Natural killer cell (primary cell): ENCODE measurements around the gene KRTAP19-1. TPM values are rescaled to one million over a fixed set of nuclear protein-coding genes. Genes with fewer than 3 reads are reported as not detected.

Experiments
- ATAC-seq, 3 donors: fragments of 150-1000 bp in 2 of 3; fragments of 200-7000 bp in 1 of 3; cut with Tn5 transposase; 1 replicate in 1 of 3; 2 replicates in 2 of 3; pipeline ENCODE4 v1.10.0; 2021; ENCODE audit warnings: mild to moderate bottlenecking in 2 of 3, moderate library complexity in 2 of 3
- DNase-seq, 2 donors: peaks; one replicate each; pipeline versions ENCODE4 v3.0.0 to v3.0.0-alpha.2; 2013 to 2021; ENCODE audit warnings: mixed read lengths in 1 of 2
- H3K27ac ChIP-seq: one replicate; pipeline ENCODE4 v1.5.1; 2013; ENCODE audit warnings: mild to moderate bottlenecking, low read length
- H3K27me3 ChIP-seq: one replicate; pipeline ENCODE4 v1.6.1; 2013; ENCODE audit warnings: low read length; ENCODE audit not compliant: control insufficient read depth, insufficient read depth
- H3K36me3 ChIP-seq: one replicate; pipeline ENCODE4 v1.6.1; 2013; ENCODE audit warnings: low read length; ENCODE audit not compliant: control insufficient read depth, insufficient read depth
- H3K4me1 ChIP-seq: one replicate; pipeline ENCODE4 v1.6.1; 2013; ENCODE audit warnings: low read length; ENCODE audit not compliant: control insufficient read depth, insufficient read depth
- H3K4me3 ChIP-seq: one replicate; pipeline ENCODE4 v1.5.1; 2013; ENCODE audit warnings: low read length
- H3K9me3 ChIP-seq: one replicate; pipeline ENCODE4 v1.6.1; 2013; ENCODE audit warnings: low read length; ENCODE audit not compliant: control insufficient read depth, insufficient read depth
- H3K27ac Mint-ChIP-seq, 2 donors: one replicate each; pipeline ENCODE4 v1.8.0; 2022; ENCODE audit warnings: mild to moderate bottlenecking in 2 of 2, mixed read lengths in 2 of 2, moderate library complexity in 1 of 2
- H3K27me3 Mint-ChIP-seq, 2 donors: one replicate each; pipeline ENCODE4 v1.8.0; 2022; ENCODE audit warnings: low read depth in 2 of 2, mixed read lengths in 2 of 2
- H3K36me3 Mint-ChIP-seq: one replicate; pipeline ENCODE4 v1.8.0; 2022; ENCODE audit warnings: mixed read lengths
- H3K4me1 Mint-ChIP-seq, 2 donors: one replicate each; pipeline ENCODE4 v1.8.0; 2022; ENCODE audit warnings: mixed read lengths in 2 of 2
- H3K4me3 Mint-ChIP-seq: one replicate; pipeline ENCODE4 v1.8.0; 2022; ENCODE audit warnings: mild to moderate bottlenecking, moderate library complexity, mixed read lengths
- H3K9me3 Mint-ChIP-seq, 2 donors: one replicate each; pipeline ENCODE4 v1.8.0; 2022; ENCODE audit warnings: mixed read lengths in 2 of 2
- CTCF ChIP-seq: fragments of 200-600 bp; IDR thresholded peaks from one replicate; pipeline ENCODE4 v1.8.0; 2022; ENCODE audit warnings: antibody characterized with exemption
- WGBS: methylation state at CpG from one replicate; pipeline ENCODE4 v1.1.7; 2013; ENCODE audit warnings: missing lambda C conversion rate; ENCODE audit not compliant: insufficient coverage; 5-methylcytosine and 5-hydroxymethylcytosine counted together
- intact Hi-C: fragments of 100-400 bp; cut with micrococcal nuclease; formaldehyde crosslinking; loops from one replicate; pipeline ENCODE4 v1.14.2; 2022
- total RNA-seq, 4 donors: library from RNA; stranded (reverse); fragments of 120-200 nt in 1 of 4; gene quantifications; one replicate each; pipeline versions ENCODE4 v1.2.3 to v1.2.4, GENCODE V29; 2013 to 2022

The KRTAP19-1 gene
- total RNA-seq, 3 donors from 2014 or later (not counting 1 experiment from before 2014, with no cell fraction given): not detected

- no peaks in the 10 kb centered on the region for H3K4me1 Mint-ChIP-seq
- TF ChIP-seq CTCF: no peak
- Histone ChIP-seq H3K4me1 (no peaks in the 10 kb centered on the region), H3K27me3 (no peaks in the 10 kb centered on the region), H3K4me3 (no peak overlapping the region), H3K27ac (no peak overlapping the region), H3K9me3 (no peaks in the 10 kb centered on the region), H3K36me3 (no peaks in the 10 kb centered on the region)
- ATAC-seq (no peak), DNase-seq (no peak)
- no peaks in the 10 kb centered on the region for H3K27me3 Mint-ChIP-seq
- no peak overlapping the region for H3K27ac Mint-ChIP-seq
- no peaks in the 10 kb centered on the region for H3K36me3 Mint-ChIP-seq
- H3K4me3 Mint-ChIP-seq: no peak overlapping the region
- intact Hi-C loops: no loop called here
- WGBS: no CpG with 5 or more reads among the region's 3 CpGs
- peaks cover 4 to 10% of the 10 kb centered on the region in 2 donors for H3K9me3 Mint-ChIP-seq
Measured at GRCh38 chr21:30437010-30437565, 43.1 kb downstream of the KRTAP19-1 start.

GRCh38 chr21:30434033-30434631 is 46.0 kb downstream of the KRTAP19-1 start:
- H3K4me1 Mint-ChIP-seq: no peaks in the 10 kb centered on the region
- ATAC-seq: no peak
- H3K27ac ChIP-seq: no peak overlapping the region
- H3K27ac Mint-ChIP-seq: no peak overlapping the region
- H3K4me1 ChIP-seq: no peaks in the 10 kb centered on the region
- H3K27me3 Mint-ChIP-seq: no peaks in the 10 kb centered on the region
- intact Hi-C loops: no loop called here
- peaks cover 2 to 9% of the 10 kb centered on the region in 2 donors for H3K9me3 Mint-ChIP-seq
- no peaks in the 10 kb centered on the region for H3K36me3 Mint-ChIP-seq
- WGBS: 36% methylated on average over 7 of the region's 10 CpGs
- no peaks in the 10 kb centered on the region for H3K27me3 ChIP-seq
- TF ChIP-seq CTCF: no peak
- peak in 1 of 2 donors; percentile 11 for DNase-seq
- H3K4me3 Mint-ChIP-seq: no peak overlapping the region
- H3K9me3 ChIP-seq: no peaks in the 10 kb centered on the region
- H3K4me3 ChIP-seq: no peak overlapping the region
- no peaks in the 10 kb centered on the region for H3K36me3 ChIP-seq

GRCh38 chr21:30430170-30430655 is 50.0 kb downstream of the KRTAP19-1 start, which contains the start of gene KRTAP13-4:
TSS of gene KRTAP13-4 (plus strand) at chr21:30430220. CDS start at chr21:30430276, 56 bp downstream.
- no peak within 1 kb of the TSS for H3K4me3 Mint-ChIP-seq
- Histone ChIP-seq H3K27ac (no peak within 1 kb of the TSS), H3K4me3 (no peak within 1 kb of the TSS), H3K36me3 (no peaks in the 10 kb centered on the region), H3K9me3 (no peaks in the 10 kb centered on the region), H3K27me3 (no peaks in the 10 kb centered on the region), H3K4me1 (no peaks in the 10 kb centered on the region)
- no peak within 1 kb of the TSS for H3K27ac Mint-ChIP-seq
- H3K36me3 Mint-ChIP-seq: no peaks in the 10 kb centered on the region
- intact Hi-C loops: no loop called here
- ATAC-seq (no peak), DNase-seq (no peak)
- no peak for TF ChIP-seq CTCF
- H3K27me3 Mint-ChIP-seq: no peaks in the 10 kb centered on the region
- H3K4me1 Mint-ChIP-seq: no peaks in the 10 kb centered on the region
- H3K9me3 Mint-ChIP-seq: peaks cover 0 to 4% of the 10 kb centered on the region in 2 donors
- 71% methylated on average over 9 of the region's 9 CpGs for WGBS

Other genes with a start within 250 kb of the KRTAP19-1 start
- gene KRTAP24-1, start 197.4 kb downstream of the KRTAP19-1 start, total RNA-seq: not detected
- gene KRTAP25-1, start 190.9 kb downstream of the KRTAP19-1 start, total RNA-seq: not detected
- gene KRTAP26-1, start 160.1 kb downstream of the KRTAP19-1 start, total RNA-seq: not detected
- not detected for gene KRTAP27-1, start 142.7 kb downstream of the KRTAP19-1 start, total RNA-seq
- not detected for gene KRTAP23-1, start 131.8 kb downstream of the KRTAP19-1 start, total RNA-seq
- gene KRTAP13-2, start 108.1 kb downstream of the KRTAP19-1 start, total RNA-seq: not detected
- not detected for gene KRTAP13-1, start 84.3 kb downstream of the KRTAP19-1 start, total RNA-seq
- gene KRTAP13-3, start 54.4 kb downstream of the KRTAP19-1 start, total RNA-seq: not detected
- gene KRTAP13-4, start 50.1 kb downstream of the KRTAP19-1 start, total RNA-seq: not detected
- gene KRTAP15-1, start 40.1 kb downstream of the KRTAP19-1 start, total RNA-seq: not detected
- not detected for gene KRTAP19-2, start 7.1 kb upstream of the KRTAP19-1 start, total RNA-seq
- not detected for gene KRTAP19-3, start 11.6 kb upstream of the KRTAP19-1 start, total RNA-seq
- gene KRTAP19-4, start 16.8 kb upstream of the KRTAP19-1 start, total RNA-seq: not detected
- not detected for gene KRTAP19-5, start 21.8 kb upstream of the KRTAP19-1 start, total RNA-seq
- gene KRTAP19-6, start 61.5 kb upstream of the KRTAP19-1 start, total RNA-seq: not detected
- gene KRTAP19-7, start 80.9 kb upstream of the KRTAP19-1 start, total RNA-seq: not detected
- gene KRTAP22-2, start 110.0 kb upstream of the KRTAP19-1 start, total RNA-seq: not detected
- gene KRTAP6-3, start 112.1 kb upstream of the KRTAP19-1 start, total RNA-seq: not detected
- gene KRTAP6-2, start 118.5 kb upstream of the KRTAP19-1 start, total RNA-seq: not detected
- gene KRTAP22-1, start 120.7 kb upstream of the KRTAP19-1 start, total RNA-seq: not detected
- not detected for gene KRTAP6-1, start 133.6 kb upstream of the KRTAP19-1 start, total RNA-seq
- not detected for gene KRTAP20-1, start 136.1 kb upstream of the KRTAP19-1 start, total RNA-seq
- not detected for gene KRTAP20-4, start 140.3 kb upstream of the KRTAP19-1 start, total RNA-seq
- gene KRTAP20-2, start 154.8 kb upstream of the KRTAP19-1 start, total RNA-seq: not detected
- gene KRTAP20-3, start 162.5 kb upstream of the KRTAP19-1 start, total RNA-seq: not detected
- gene KRTAP21-3, start 238.4 kb upstream of the KRTAP19-1 start, total RNA-seq: not detected